ENCODE measurements around the gene KRT76. TPM values are rescaled to one million over a fixed set of nuclear protein-coding genes. Genes with fewer than 3 reads are reported as not detected.

The KRT76 gene
- total RNA-seq, 4 donors from 2014 or later, result not detected

GRCh38 chr12:52822771-52823510 lies 45.8 kb upstream of the KRT76 start:
- in situ Hi-C loops (cut with MboI; ENCODE audit: low pct_ligation_motif_present in 1 of 4, low pct_unique_long_range_greater_than_20kb in 1 of 4, low sequenced_read_pairs in 3 of 4) (no loop called here), intact Hi-C loops (cut with DNase I; ENCODE audit: low total_unique reads) (no loop called here)
- DNase-seq, result no peak
- TF ChIP-seq EP300 (IDR thresholded peaks at IDR 0.05; ENCODE audit: low read depth) (no peak), POLR2AphosphoS5 (IDR thresholded peaks at IDR 0.05) (no peak)
- H3K27ac ChIP-seq, result no peak overlapping the region
- 67% methylated on average over 16 of the region's 16 CpGs; no CpG with 5 or more reads in 1 of the 2 donors for WGBS, 2 donors (ENCODE audit: low coverage in 1 of 2)
- H3K9me3 ChIP-seq, result no peaks in the 10 kb centered on the region
- no peak overlapping the region for H3K4me3 ChIP-seq
- no peaks in the 10 kb centered on the region for H3K4me1 ChIP-seq
- no peaks in the 10 kb centered on the region for H3K36me3 ChIP-seq
- H3K27me3 ChIP-seq, result peaks cover 7% of the 10 kb centered on the region

DNA sequence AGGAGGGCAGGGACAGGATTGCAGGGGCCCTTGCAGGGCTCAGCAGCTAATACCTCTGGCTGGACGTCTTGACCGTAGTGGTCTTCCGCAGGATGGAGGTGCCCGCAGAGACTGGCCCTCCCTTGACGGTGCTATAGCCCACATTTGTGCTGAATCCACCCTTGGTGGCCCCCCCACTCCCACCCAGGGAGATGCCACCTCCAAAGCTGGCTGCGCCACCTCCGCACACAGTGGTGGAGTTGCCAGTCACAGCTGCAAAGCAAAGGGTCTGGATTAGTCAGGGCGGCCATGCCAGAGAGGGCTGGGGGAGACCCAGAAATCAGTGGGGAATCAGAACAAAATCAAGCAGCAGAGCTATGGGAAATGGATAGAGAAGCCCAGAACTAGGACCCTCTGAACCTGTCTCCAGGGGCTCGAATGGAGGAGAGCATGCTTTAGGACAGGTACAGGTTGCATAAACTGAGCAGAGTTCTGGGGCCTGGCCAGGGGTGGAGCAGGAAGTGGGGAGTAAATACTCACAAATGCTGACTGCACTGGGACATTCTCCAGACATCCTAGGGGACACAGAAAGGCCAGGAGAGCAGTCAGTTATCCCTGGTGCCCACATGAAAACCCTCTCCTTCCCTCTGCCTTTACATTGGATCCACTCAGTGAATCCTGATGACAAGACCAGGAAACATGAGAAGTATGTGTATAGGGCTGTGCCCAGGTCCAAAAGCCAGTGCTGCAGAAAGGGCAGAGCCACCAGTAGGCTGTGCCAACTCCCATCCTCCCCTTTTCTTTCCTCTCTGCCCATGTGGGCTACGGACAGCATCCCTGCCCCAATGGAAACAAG lies 44.9 kb upstream of the KRT76 start:
- H3K4me1 ChIP-seq, result no peaks in the 10 kb centered on the region
- DNase-seq, result peak; percentile 34
- intact Hi-C loops (cut with DNase I; ENCODE audit: low total_unique reads), result no loop called here

DNA sequence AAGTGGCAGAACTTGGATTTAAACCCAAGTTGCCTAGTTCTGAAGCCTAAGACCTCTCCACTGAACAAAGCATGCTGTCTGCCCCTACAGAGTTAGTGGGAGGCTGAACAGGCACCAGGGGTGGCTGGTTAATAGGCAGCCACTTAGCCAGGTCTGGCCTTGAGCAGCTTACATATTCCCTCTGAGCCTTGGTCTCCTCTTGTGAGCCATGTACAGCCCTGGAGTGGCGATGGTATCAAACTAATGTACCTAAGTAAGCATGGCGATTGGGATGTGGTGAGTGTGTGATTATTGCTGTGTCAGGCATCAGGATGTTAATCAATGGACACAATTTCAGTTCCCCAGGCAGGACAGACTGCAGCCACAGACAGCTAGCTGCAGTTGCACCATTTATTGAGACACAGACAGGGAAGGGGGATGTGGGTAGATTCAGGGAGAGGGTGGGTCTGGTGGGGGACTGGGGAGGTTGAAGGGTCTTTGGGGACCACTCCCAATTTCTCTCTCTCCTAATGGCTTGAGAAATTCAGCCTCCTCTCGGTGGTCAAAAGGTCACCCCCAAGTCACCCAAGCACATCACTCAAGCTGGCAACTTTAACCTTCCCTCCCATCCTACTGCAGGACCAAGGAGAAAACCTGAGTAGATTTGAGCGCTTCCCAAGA lies 44.1 kb upstream of the KRT76 start:
- no peaks in the 10 kb centered on the region for H3K36me3 ChIP-seq
- no peak overlapping the region for H3K27ac ChIP-seq
- intact Hi-C loops (cut with DNase I; ENCODE audit: low total_unique reads), result no loop called here
- H3K9me3 ChIP-seq, result no peaks in the 10 kb centered on the region
- no peaks in the 10 kb centered on the region for H3K4me1 ChIP-seq
- TF ChIP-seq, protein P1, sequence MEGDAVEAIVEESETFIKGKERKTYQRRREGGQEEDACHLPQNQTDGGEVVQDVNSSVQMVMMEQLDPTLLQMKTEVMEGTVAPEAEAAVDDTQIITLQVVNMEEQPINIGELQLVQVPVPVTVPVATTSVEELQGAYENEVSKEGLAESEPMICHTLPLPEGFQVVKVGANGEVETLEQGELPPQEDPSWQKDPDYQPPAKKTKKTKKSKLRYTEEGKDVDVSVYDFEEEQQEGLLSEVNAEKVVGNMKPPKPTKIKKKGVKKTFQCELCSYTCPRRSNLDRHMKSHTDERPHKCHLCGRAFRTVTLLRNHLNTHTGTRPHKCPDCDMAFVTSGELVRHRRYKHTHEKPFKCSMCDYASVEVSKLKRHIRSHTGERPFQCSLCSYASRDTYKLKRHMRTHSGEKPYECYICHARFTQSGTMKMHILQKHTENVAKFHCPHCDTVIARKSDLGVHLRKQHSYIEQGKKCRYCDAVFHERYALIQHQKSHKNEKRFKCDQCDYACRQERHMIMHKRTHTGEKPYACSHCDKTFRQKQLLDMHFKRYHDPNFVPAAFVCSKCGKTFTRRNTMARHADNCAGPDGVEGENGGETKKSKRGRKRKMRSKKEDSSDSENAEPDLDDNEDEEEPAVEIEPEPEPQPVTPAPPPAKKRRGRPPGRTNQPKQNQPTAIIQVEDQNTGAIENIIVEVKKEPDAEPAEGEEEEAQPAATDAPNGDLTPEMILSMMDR (IDR thresholded peaks at IDR 0.05), result no peak
- TF ChIP-seq EP300 (IDR thresholded peaks at IDR 0.05; ENCODE audit: low read depth) (no peak), POLR2A (IDR thresholded peaks at IDR 0.05) (no peak), POLR2AphosphoS5 (IDR thresholded peaks at IDR 0.05) (no peak)
- in situ Hi-C loops (cut with MboI; ENCODE audit: low pct_ligation_motif_present in 1 of 4, low pct_unique_long_range_greater_than_20kb in 1 of 4, low sequenced_read_pairs in 3 of 4), result no loop called here
- no peak for DNase-seq
- WGBS, 2 donors (ENCODE audit: low coverage in 1 of 2), result 60 to 85% methylated on average over 1 to 4 of the region's 4 CpGs
- H3K27me3 ChIP-seq, result peaks cover 10% of the 10 kb centered on the region
- H3K4me3 ChIP-seq, result no peak overlapping the region

More for the DNA sequence above, 44.9 kb upstream of the KRT76 start:
- no peak for TF ChIP-seq POLR2A (IDR thresholded peaks at IDR 0.05)
- TF ChIP-seq EP300 (IDR thresholded peaks at IDR 0.05; ENCODE audit: low read depth), result no peak
- TF ChIP-seq, protein P1 (IDR thresholded peaks at IDR 0.05), result no peak
- no peak for TF ChIP-seq POLR2AphosphoS5 (IDR thresholded peaks at IDR 0.05)
- 14 to 75% methylated on average over 1 to 10 of the region's 10 CpGs for WGBS, 2 donors (ENCODE audit: low coverage in 1 of 2)
- no peaks in the 10 kb centered on the region for H3K9me3 ChIP-seq
- no peak overlapping the region for H3K4me3 ChIP-seq
- H3K27ac ChIP-seq, result no peak overlapping the region
- H3K36me3 ChIP-seq, result no peaks in the 10 kb centered on the region
- peaks cover 10% of the 10 kb centered on the region for H3K27me3 ChIP-seq
- in situ Hi-C loops (cut with MboI; ENCODE audit: low pct_ligation_motif_present in 1 of 4, low pct_unique_long_range_greater_than_20kb in 1 of 4, low sequenced_read_pairs in 3 of 4), result no loop called here

GRCh38 chr12:52820521-52820920 lies 43.4 kb upstream of the KRT76 start:
- Histone ChIP-seq H3K4me1 (no peaks in the 10 kb centered on the region), H3K9me3 (no peaks in the 10 kb centered on the region), H3K27ac (no peak overlapping the region), H3K4me3 (no peak overlapping the region), H3K36me3 (no peaks in the 10 kb centered on the region), H3K27me3 (peaks cover 10% of the 10 kb centered on the region)
- no peak for TF ChIP-seq EP300 (IDR thresholded peaks at IDR 0.05; ENCODE audit: low read depth)
- no peak for TF ChIP-seq POLR2A (IDR thresholded peaks at IDR 0.05)
- no peak for TF ChIP-seq POLR2AphosphoS5 (IDR thresholded peaks at IDR 0.05)
- TF ChIP-seq, protein P1 (IDR thresholded peaks at IDR 0.05), result no peak
- no peak for DNase-seq
- intact Hi-C loops (cut with DNase I; ENCODE audit: low total_unique reads), result no loop called here
- in situ Hi-C loops (cut with MboI; ENCODE audit: low pct_ligation_motif_present in 1 of 4, low pct_unique_long_range_greater_than_20kb in 1 of 4, low sequenced_read_pairs in 3 of 4), result no loop called here
- 91 to 93% methylated on average over 4 to 6 of the region's 6 CpGs for WGBS, 2 donors (ENCODE audit: low coverage in 1 of 2)
